Caco-2 (cell line): ENCODE results near the gene HPS1. TPM values are rescaled to one million over a fixed set of nuclear protein-coding genes. Genes with fewer than 3 reads are reported as not detected.

ENCODE experiments used
- BruUV-seq: library from RNA; stranded (reverse); fragments of 400-500 nt; replicated peaks from 2 replicates; lab custom pipeline; 2021; lab: Mats Ljungman, UMichigan
- CTCF ChIA-PET: fragments of 300-600 bp; sonication (Branson Sonifier 250); formaldehyde crosslinking; loops from one replicate; lab custom pipeline; 2022; ENCODE audit warnings: antibody characterized with exemption; lab: Charles Lee
- POLR2A ChIA-PET: fragments of 300-600 bp; sonication (Branson Sonifier 250); formaldehyde crosslinking; loops from one replicate; lab custom pipeline; 2022; ENCODE audit warnings: antibody characterized with exemption; lab: Charles Lee
- DNase-seq, 2 experiments: peaks; one replicate each; pipeline versions ENCODE4 v3.0.0 to v3.0.0-alpha.2; 2020 to 2022
- H3K27me3 ChIP-seq: replicated peaks from 2 replicates; pipeline ENCODE4 v1.6.0; 2011; ENCODE audit warnings: low read length; ENCODE audit not compliant: control insufficient read depth, insufficient read depth
- H3K36me3 ChIP-seq: 2 replicates; pipeline ENCODE4 v1.5.1; 2011; ENCODE audit warnings: low read length; ENCODE audit not compliant: control insufficient read depth, insufficient read depth
- H3K4me1 ChIP-seq: fragments of 250-450 bp; sonication (Bioruptor Pico); 2 replicates; pipeline ENCODE4 v1.5.1; 2020; ENCODE audit warnings: mild to moderate bottlenecking
- H3K4me3 ChIP-seq: 2 replicates; pipeline ENCODE4 v1.5.1; 2011; ENCODE audit warnings: low read depth, mild to moderate bottlenecking, control low read depth, low read length
- H3K9me3 ChIP-seq: fragments of 250-450 bp; sonication (Bioruptor Pico); 2 replicates; pipeline ENCODE4 v1.5.1; 2020; ENCODE audit warnings: mild to moderate bottlenecking, moderate library complexity
- H3K27ac Mint-ChIP-seq: one replicate; pipeline ENCODE4 v1.8.0; 2022; ENCODE audit warnings: mixed read lengths; ENCODE audit not compliant: unreplicated experiment
- H3K27me3 Mint-ChIP-seq: one replicate; pipeline ENCODE4 v1.8.0; 2022; ENCODE audit warnings: mixed read lengths; ENCODE audit not compliant: insufficient read depth, unreplicated experiment
- H3K36me3 Mint-ChIP-seq: one replicate; pipeline ENCODE4 v1.8.0; 2022; ENCODE audit warnings: mild to moderate bottlenecking, mixed read lengths; ENCODE audit not compliant: insufficient read depth, unreplicated experiment
- H3K4me1 Mint-ChIP-seq: one replicate; pipeline ENCODE4 v1.8.0; 2022; ENCODE audit warnings: low read depth, mixed read lengths; ENCODE audit not compliant: unreplicated experiment
- H3K4me3 Mint-ChIP-seq: one replicate; pipeline ENCODE4 v1.8.0; 2022; ENCODE audit warnings: mild to moderate bottlenecking, moderate library complexity, mixed read lengths; ENCODE audit not compliant: unreplicated experiment
- H3K9me3 Mint-ChIP-seq: one replicate; pipeline ENCODE4 v1.8.0; 2022; ENCODE audit warnings: mixed read lengths; ENCODE audit not compliant: unreplicated experiment
- CTCF ChIP-seq, 2 experiments: fragments of 200-600 bp in 1 of 2; IDR thresholded peaks; 1 replicate in 1 of 2; 2 replicates in 1 of 2; pipeline versions ENCODE4 v1.5.1 to v1.8.0; 2011 to 2022; ENCODE audit warnings: antibody characterized with exemption in 1 of 2, control low read depth in 1 of 2, inconsistent platforms in 1 of 2, low read depth in 1 of 2, low read length in 1 of 2, mild to moderate bottlenecking in 1 of 2, moderate library complexity in 1 of 2; ENCODE audit not compliant: insufficient read depth in 1 of 2, severe bottlenecking in 1 of 2, unreplicated experiment in 1 of 2
- intact Hi-C: fragments of 100-400 bp; cut with micrococcal nuclease; formaldehyde crosslinking; loops from one replicate; pipeline ENCODE4 v1.10.0; 2022; ENCODE audit not compliant: unreplicated experiment
- total RNA-seq: library from RNA; stranded (reverse); gene quantifications from 2 replicates; pipeline ENCODE4 v1.2.3, GENCODE V29; 2022

The HPS1 gene
- total RNA-seq, 1 experiment from 2014 or later = 51.9 TPM

- H3K27me3 ChIP-seq = no peaks in the 10 kb centered on the region; the same call in none of the 2 replicates
- no peaks in the 10 kb centered on the region for H3K9me3 Mint-ChIP-seq
- no peak overlapping the region for H3K4me3 ChIP-seq
- no peak overlapping the region for H3K4me3 Mint-ChIP-seq
- CTCF ChIA-PET = no interaction called here
- no peaks in the 10 kb centered on the region for H3K36me3 Mint-ChIP-seq
- H3K27me3 Mint-ChIP-seq = peaks cover 19% of the 10 kb centered on the region
- intact Hi-C loops = no loop called here
- no TSS peak for BruUV-seq
- DNase-seq = no peak
- H3K4me1 Mint-ChIP-seq = no peaks in the 10 kb centered on the region
- no peaks in the 10 kb centered on the region for H3K9me3 ChIP-seq
- no peaks in the 10 kb centered on the region for H3K4me1 ChIP-seq
- TF ChIP-seq CTCF (IDR thresholded peaks at IDR 0.05; ENCODE audit: insufficient read depth in 1 of 2, low read depth in 1 of 2, low read length in 1 of 2, severe bottlenecking in 1 of 2, unreplicated experiment in 1 of 2) = no peak
- H3K36me3 ChIP-seq = no peaks in the 10 kb centered on the region
- POLR2A ChIA-PET = no interaction called here
- H3K27ac Mint-ChIP-seq = no peak overlapping the region
Observed at GRCh38 chr10:98391065-98391464, 55.7 kb downstream of the HPS1 start.

GRCh38 chr10:98390406-98390805, 56.3 kb downstream of the HPS1 start:
- Mint-ChIP-seq H3K4me3 (no peak overlapping the region), H3K36me3 (no peaks in the 10 kb centered on the region), H3K9me3 (no peaks in the 10 kb centered on the region), H3K4me1 (no peaks in the 10 kb centered on the region), H3K27ac (no peak overlapping the region), H3K27me3 (peaks cover 19% of the 10 kb centered on the region)
- H3K9me3 ChIP-seq = no peaks in the 10 kb centered on the region
- POLR2A ChIA-PET = no interaction called here
- no TSS peak for BruUV-seq
- H3K4me3 ChIP-seq = no peak overlapping the region
- H3K36me3 ChIP-seq = no peaks in the 10 kb centered on the region
- CTCF ChIA-PET = no interaction called here
- no peak for DNase-seq
- intact Hi-C loops = no loop called here
- no peaks in the 10 kb centered on the region for H3K4me1 ChIP-seq
- TF ChIP-seq CTCF (IDR thresholded peaks at IDR 0.05; ENCODE audit: insufficient read depth in 1 of 2, low read depth in 1 of 2, low read length in 1 of 2, severe bottlenecking in 1 of 2, unreplicated experiment in 1 of 2) = no peak
- no peaks in the 10 kb centered on the region; the same call in none of the 2 replicates for H3K27me3 ChIP-seq

- TF ChIP-seq CTCF (IDR thresholded peaks at IDR 0.05; ENCODE audit: insufficient read depth in 1 of 2, low read depth in 1 of 2, low read length in 1 of 2, severe bottlenecking in 1 of 2, unreplicated experiment in 1 of 2) = no peak
- Histone ChIP-seq H3K36me3 (no peaks in the 10 kb centered on the region), H3K27me3 (no peaks in the 10 kb centered on the region; the same call in none of the 2 replicates), H3K4me3 (no peak overlapping the region), H3K9me3 (no peaks in the 10 kb centered on the region), H3K4me1 (no peaks in the 10 kb centered on the region)
- DNase-seq = no peak
- ChIA-PET CTCF (no interaction called here), POLR2A (no interaction called here)
- H3K27ac Mint-ChIP-seq = no peak overlapping the region
- H3K4me3 Mint-ChIP-seq = no peak overlapping the region
- no peaks in the 10 kb centered on the region for H3K4me1 Mint-ChIP-seq
- H3K36me3 Mint-ChIP-seq = no peaks in the 10 kb centered on the region
- H3K27me3 Mint-ChIP-seq = peaks cover 17% of the 10 kb centered on the region
- no peaks in the 10 kb centered on the region for H3K9me3 Mint-ChIP-seq
- intact Hi-C loops = no loop called here
- BruUV-seq = no TSS peak
Observed at GRCh38 chr10:98389398-98389797, 57.3 kb downstream of the HPS1 start.
